SU-DHL-6 (cell line): ENCODE results near the gene USP7.
"Not testable (repeated sequence)": the region's sequence is repeated elsewhere in the genome, so short reads cannot be mapped to it uniquely, and the experiment has no call there.

ENCODE experiments used
- H2AFZ ChIP-seq: fragments of 200-600 bp; sonication (generic); 2 replicates; pipeline ENCODE4 v1.6.1; 2014; ENCODE audit warnings: low read depth, mild to moderate bottlenecking, moderate library complexity, mixed read lengths, antibody characterized with exemption, low read length; ENCODE audit not compliant: severe bottlenecking
- H3F3A ChIP-seq: fragments of 200-600 bp; shearing (Covaris generic); 2 replicates; pipeline ENCODE4 v1.6.0; 2016; ENCODE audit warnings: antibody characterized with exemption, mild to moderate bottlenecking; ENCODE audit not compliant: insufficient read depth
- H3K27ac ChIP-seq: fragments of 200-600 bp; sonication (generic); 2 replicates; pipeline ENCODE4 v1.5.1; 2016; ENCODE audit warnings: low read depth, mild to moderate bottlenecking, low read length, moderate library complexity, mixed read lengths
- H3K27me3 ChIP-seq: fragments of 200-600 bp; sonication (generic), shearing (Covaris generic); 2 replicates; pipeline ENCODE4 v1.6.0; 2014; ENCODE audit warnings: mild to moderate bottlenecking, low read length
- H3K36me3 ChIP-seq: fragments of 200-600 bp; sonication (generic); 2 replicates; pipeline ENCODE4 v1.6.1; 2014; ENCODE audit warnings: mild to moderate bottlenecking, low read length, mixed read lengths
- H3K4me2 ChIP-seq: fragments of 300-600, 200-600 bp; shearing (Covaris generic), sonication (generic); 2 replicates; pipeline ENCODE4 v1.6.0; 2014; ENCODE audit warnings: low read length, low read depth, mild to moderate bottlenecking; ENCODE audit not compliant: poor library complexity, severe bottlenecking
- H3K4me3 ChIP-seq: fragments of 200-600 bp; sonication (generic); 2 replicates; pipeline ENCODE4 v1.5.1; 2014; ENCODE audit warnings: antibody characterized with exemption, low read length, mild to moderate bottlenecking, mixed read lengths; ENCODE audit not compliant: insufficient read depth, poor library complexity, severe bottlenecking
- H3K79me2 ChIP-seq: fragments of 200-600 bp; sonication (generic); 2 replicates; pipeline ENCODE4 v1.6.1; 2014; ENCODE audit warnings: mild to moderate bottlenecking, low read length, moderate library complexity; ENCODE audit not compliant: insufficient read depth
- H3K9ac ChIP-seq: fragments of 200-600 bp; sonication (generic); 2 replicates; pipeline ENCODE4 v1.7.0; 2014; ENCODE audit warnings: mild to moderate bottlenecking, low read length
- H3K9me2 ChIP-seq: fragments of 200-600 bp; sonication (generic); replicated peaks from 2 replicates; pipeline ENCODE4 v1.6.1; 2014; ENCODE audit warnings: low read length; ENCODE audit not compliant: insufficient read depth
- H3K9me3 ChIP-seq: fragments of 200-600 bp; sonication (generic); 2 replicates; pipeline ENCODE4 v1.6.1; 2014; ENCODE audit warnings: low read length, mixed read lengths; ENCODE audit not compliant: insufficient read depth
- H4K20me1 ChIP-seq: fragments of 200-600 bp; sonication (generic); 2 replicates; pipeline ENCODE4 v1.6.1; 2014; ENCODE audit warnings: low read depth, mild to moderate bottlenecking, antibody characterized with exemption, low read length, moderate library complexity, mixed read lengths
- CTCF ChIP-seq: fragments of 200-600 bp; sonication (generic); IDR thresholded peaks from one replicate; pipeline ENCODE4 v1.5.1; 2017; ENCODE audit warnings: antibody characterized with exemption, mild to moderate bottlenecking, low read length, moderate library complexity; ENCODE audit not compliant: insufficient read depth, poor library complexity, severe bottlenecking
- EZH2phosphoT487 ChIP-seq: fragments of 200-600 bp; sonication (generic), shearing (Covaris generic); conservative IDR thresholded peaks from 2 replicates; pipeline ENCODE4 v1.6.1; 2018; ENCODE audit warnings: mild to moderate bottlenecking, antibody characterized with exemption, low read length, moderate library complexity, mixed read lengths

The USP7 gene

DNA sequence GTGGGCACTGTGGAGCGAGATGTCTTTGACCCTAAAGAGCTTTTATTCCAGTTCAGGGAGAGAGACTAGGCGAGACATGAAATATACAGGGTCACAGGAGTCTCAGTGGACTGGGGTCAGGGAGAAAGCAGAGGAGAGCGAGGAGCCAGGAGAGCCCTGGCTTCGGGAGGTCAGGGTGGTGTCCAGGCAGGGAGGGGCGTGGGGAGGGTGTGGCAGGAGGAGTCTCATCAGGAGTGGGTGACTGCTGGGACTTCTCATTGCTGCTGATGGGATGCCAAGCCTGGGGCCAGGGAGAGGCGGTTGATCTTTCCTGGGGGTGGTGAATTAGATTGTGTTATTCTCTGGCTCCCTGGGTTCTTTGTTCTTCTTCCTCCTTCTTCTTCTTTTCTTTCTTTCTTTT lies 22.4 kb upstream of the USP7 start:
- Histone ChIP-seq H3K9me2 (no peaks in the 10 kb centered on the region), H2AFZ (no peak overlapping the region), H3F3A (no peaks in the 10 kb centered on the region), H3K9ac (no peak overlapping the region), H3K9me3 (no peaks in the 10 kb centered on the region), H3K27me3 (no peaks in the 10 kb centered on the region), H3K36me3 (no peaks in the 10 kb centered on the region), H3K4me2 (no peak overlapping the region), H3K4me3 (no peak overlapping the region), H4K20me1 (no peaks in the 10 kb centered on the region), H3K27ac (no peak overlapping the region), H3K79me2 (no peaks in the 10 kb centered on the region)
- TF ChIP-seq CTCF (no peak), EZH2phosphoT487 (no peak)

GRCh38 chr16:8982816-8983215 lies 19.1 kb upstream of the USP7 start:
- Histone ChIP-seq H3K9ac (no peak overlapping the region), H4K20me1 (no peaks in the 10 kb centered on the region), H3K36me3 (no peaks in the 10 kb centered on the region), H3K27ac (no peak overlapping the region), H3K4me2 (no peak overlapping the region), H3K79me2 (no peaks in the 10 kb centered on the region), H3K9me3 (no peaks in the 10 kb centered on the region), H2AFZ (no peak overlapping the region), H3F3A (no peaks in the 10 kb centered on the region), H3K9me2 (no peaks in the 10 kb centered on the region), H3K27me3 (no peaks in the 10 kb centered on the region), H3K4me3 (no peak overlapping the region)
- no peak for TF ChIP-seq EZH2phosphoT487
- TF ChIP-seq CTCF = no peak

- not testable (repeated sequence) for H3K27me3 ChIP-seq, H4K20me1 ChIP-seq, H3K27ac ChIP-seq, H3K79me2 ChIP-seq, H3K9me2 ChIP-seq, H3K4me3 ChIP-seq, H3F3A ChIP-seq, H3K36me3 ChIP-seq, H2AFZ ChIP-seq, H3K4me2 ChIP-seq, H3K9ac ChIP-seq, H3K9me3 ChIP-seq
These were observed 18.2 kb upstream of the USP7 start for GRCh38 chr16:8981901-8982300.

GRCh38 chr16:8976189-8976588 lies 12.5 kb upstream of the USP7 start:
- H3K9ac ChIP-seq, H3F3A ChIP-seq, H4K20me1 ChIP-seq, H2AFZ ChIP-seq, H3K27ac ChIP-seq, H3K79me2 ChIP-seq, H3K4me3 ChIP-seq, H3K9me3 ChIP-seq, H3K4me2 ChIP-seq, H3K27me3 ChIP-seq, H3K36me3 ChIP-seq, H3K9me2 ChIP-seq: not testable (repeated sequence)
